ENCODE data around the gene FAM168A.

The FAM168A gene

GRCh38 chr11:73384125-73384441 lies 213.8 kb downstream of the FAM168A start:
- Histone ChIP-seq H3K4me2 (ENCODE audit: low read depth, low read length, poor library complexity, severe bottlenecking) (peak overlapping the region; percentile 37), H3F3A (ENCODE audit: insufficient read depth) (peaks cover 15% of the 10 kb centered on the region), H3K9ac (ENCODE audit: low read length) (peak overlapping the region; percentile 27; the same call in 1 of the 2 replicates), H3K9me2 (replicated peaks; ENCODE audit: insufficient read depth, low read length) (no peaks in the 10 kb centered on the region), H3K9me3 (ENCODE audit: insufficient read depth, low read length) (no peaks in the 10 kb centered on the region), H3K27me3 (ENCODE audit: low read length) (no peaks in the 10 kb centered on the region), H3K79me2 (ENCODE audit: insufficient read depth, low read length) (peaks cover 85% of the 10 kb centered on the region), H4K20me1 (ENCODE audit: low read depth, low read length) (no peaks in the 10 kb centered on the region; the same call in 1 of the 2 replicates), H3K36me3 (ENCODE audit: low read length) (no peaks in the 10 kb centered on the region), H2AFZ (ENCODE audit: low read depth, low read length, severe bottlenecking) (no peak overlapping the region), H3K27ac (ENCODE audit: low read depth, low read length) (peak overlapping the region; percentile 74), H3K4me3 (ENCODE audit: insufficient read depth, low read length, poor library complexity, severe bottlenecking) (no peak overlapping the region)
- TF ChIP-seq CTCF (IDR thresholded peaks at IDR 0.05; ENCODE audit: insufficient read depth, low read length, poor library complexity, severe bottlenecking), result no peak

- no peaks in the 10 kb centered on the region for H3K27me3 ChIP-seq (ENCODE audit: low read length)
- no peak overlapping the region for H2AFZ ChIP-seq (ENCODE audit: low read depth, low read length, severe bottlenecking)
- peak overlapping the region; percentile 27; the same call in 1 of the 2 replicates for H3K9ac ChIP-seq (ENCODE audit: low read length)
- peak overlapping the region; percentile 42 for H3K4me2 ChIP-seq (ENCODE audit: low read depth, low read length, poor library complexity, severe bottlenecking)
- TF ChIP-seq EZH2phosphoT487 (conservative IDR thresholded peaks at IDR 0.05; ENCODE audit: low read length) (no peak), CTCF (IDR thresholded peaks at IDR 0.05; ENCODE audit: insufficient read depth, low read length, poor library complexity, severe bottlenecking) (no peak)
- no peaks in the 10 kb centered on the region for H3K9me2 ChIP-seq (replicated peaks; ENCODE audit: insufficient read depth, low read length)
- no peaks in the 10 kb centered on the region; the same call in 1 of the 2 replicates for H4K20me1 ChIP-seq (ENCODE audit: low read depth, low read length)
- H3K4me3 ChIP-seq (ENCODE audit: insufficient read depth, low read length, poor library complexity, severe bottlenecking), result no peak overlapping the region
- peaks cover 90% of the 10 kb centered on the region for H3K79me2 ChIP-seq (ENCODE audit: insufficient read depth, low read length)
- peak overlapping the region; percentile 74 for H3K27ac ChIP-seq (ENCODE audit: low read depth, low read length)
- H3K36me3 ChIP-seq (ENCODE audit: low read length), result no peaks in the 10 kb centered on the region
- H3K9me3 ChIP-seq (ENCODE audit: insufficient read depth, low read length), result no peaks in the 10 kb centered on the region
- peaks cover 15% of the 10 kb centered on the region for H3F3A ChIP-seq (ENCODE audit: insufficient read depth)
These were observed 214.4 kb downstream of the FAM168A start for GRCh38 chr11:73383249-73384124.

GRCh38 chr11:73382747-73383146 lies 215.2 kb downstream of the FAM168A start:
- Histone ChIP-seq H4K20me1 (ENCODE audit: low read depth, low read length) (no peaks in the 10 kb centered on the region; the same call in 1 of the 2 replicates), H3K4me2 (ENCODE audit: low read depth, low read length, poor library complexity, severe bottlenecking) (peak overlapping the region; percentile 42), H3F3A (ENCODE audit: insufficient read depth) (peaks cover 15% of the 10 kb centered on the region), H3K4me3 (ENCODE audit: insufficient read depth, low read length, poor library complexity, severe bottlenecking) (no peak overlapping the region), H3K9me3 (ENCODE audit: insufficient read depth, low read length) (no peaks in the 10 kb centered on the region), H3K27ac (ENCODE audit: low read depth, low read length) (peak overlapping the region; percentile 74), H3K9me2 (replicated peaks; ENCODE audit: insufficient read depth, low read length) (no peaks in the 10 kb centered on the region), H3K36me3 (ENCODE audit: low read length) (no peaks in the 10 kb centered on the region), H3K79me2 (ENCODE audit: insufficient read depth, low read length) (peaks cover 90% of the 10 kb centered on the region), H2AFZ (ENCODE audit: low read depth, low read length, severe bottlenecking) (no peak overlapping the region), H3K27me3 (ENCODE audit: low read length) (no peaks in the 10 kb centered on the region), H3K9ac (ENCODE audit: low read length) (peak overlapping the region; percentile 27; the same call in 1 of the 2 replicates)
- no peak for TF ChIP-seq EZH2phosphoT487 (conservative IDR thresholded peaks at IDR 0.05; ENCODE audit: low read length)
- no peak for TF ChIP-seq CTCF (IDR thresholded peaks at IDR 0.05; ENCODE audit: insufficient read depth, low read length, poor library complexity, severe bottlenecking)
